HG03045 (cell line): Measurements from ENCODE around the gene SCG5.

ENCODE experiments used
- ATAC-seq: cut with Tn5 transposase; IDR thresholded peaks from one replicate; pipeline ENCODE4 v1.9.1; 2021; ENCODE audit warnings: mild to moderate bottlenecking, moderate library complexity; ENCODE audit not compliant: unreplicated experiment

The SCG5 gene

DNA sequence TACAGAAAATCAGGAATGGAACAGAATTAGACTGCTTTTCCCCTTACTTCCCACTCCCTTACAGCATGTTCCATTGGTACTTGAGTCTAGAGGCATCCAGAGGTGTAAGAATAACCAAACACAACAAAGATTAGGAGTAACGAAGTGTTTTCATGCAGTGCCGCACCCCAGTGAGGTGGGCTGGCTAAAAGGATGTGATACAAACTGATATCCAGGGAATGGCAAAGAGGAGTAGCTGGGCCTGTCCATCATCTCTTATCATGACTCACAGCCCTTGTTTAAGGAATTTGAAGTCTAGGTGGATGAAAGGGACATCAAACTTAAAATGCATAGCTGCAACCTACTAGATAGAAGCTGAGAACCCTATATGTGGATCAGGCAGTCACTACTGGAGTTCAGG is 16.4 kb downstream of the SCG5 start:
- ATAC-seq = no peak

DNA sequence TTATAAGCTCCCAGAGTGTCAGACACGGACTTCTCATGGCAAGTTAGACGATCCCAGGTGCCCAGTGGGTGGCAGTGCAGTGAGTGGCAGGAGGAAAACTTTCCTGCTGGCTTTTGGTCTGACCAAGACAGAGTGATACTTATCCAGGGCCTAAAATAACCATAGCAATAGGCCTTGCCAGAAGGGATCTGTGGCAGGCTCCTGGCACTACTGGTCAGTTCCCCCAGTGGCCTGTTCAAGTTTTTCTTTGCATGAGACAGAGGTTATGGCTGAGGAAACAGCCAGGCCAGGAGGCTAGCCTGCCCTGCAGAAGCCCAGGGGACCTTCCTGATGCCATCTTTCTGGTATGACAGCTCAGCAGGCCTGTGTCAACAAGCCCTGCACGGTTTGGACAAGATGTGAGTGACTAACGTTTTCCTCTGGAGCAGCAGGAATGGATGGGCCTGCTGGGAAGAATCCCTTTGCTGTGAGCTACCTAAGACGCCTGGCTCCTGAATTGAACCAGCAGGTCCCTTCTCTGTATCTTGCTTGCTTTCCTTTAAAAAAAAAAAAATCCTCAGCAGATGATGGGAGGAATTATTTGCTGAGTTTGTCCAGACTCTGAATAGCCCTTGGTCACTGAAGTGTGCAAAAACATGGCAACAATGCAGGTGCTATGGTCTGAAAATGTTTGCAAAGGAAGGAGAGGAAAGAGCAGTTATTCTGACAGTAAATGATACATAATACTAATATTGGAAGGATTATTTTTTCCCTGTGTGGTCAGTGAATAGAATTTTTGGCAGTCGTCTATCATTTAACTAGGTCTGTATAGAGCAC is 18.0 kb downstream of the SCG5 start:
- no peak for ATAC-seq

DNA sequence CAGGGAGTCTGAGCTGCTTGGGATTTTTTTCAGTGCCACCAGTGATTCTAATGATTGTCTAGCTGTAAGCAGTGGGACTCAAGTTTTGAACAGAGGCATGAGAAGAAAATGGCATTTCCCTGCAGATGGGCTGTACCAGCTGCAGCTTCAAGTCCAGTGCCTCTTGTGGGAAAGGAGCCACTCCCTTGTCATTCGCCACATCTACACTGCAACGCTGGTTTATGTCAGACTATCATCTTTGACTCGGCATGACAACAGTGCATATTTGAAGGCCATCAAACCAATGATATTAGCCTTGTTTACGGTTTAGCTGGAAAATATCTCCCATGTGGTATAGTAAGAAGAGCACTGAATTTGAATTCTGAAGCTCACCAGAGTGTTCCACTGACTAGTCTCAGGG is 22.2 kb downstream of the SCG5 start:
- ATAC-seq = no peak

DNA sequence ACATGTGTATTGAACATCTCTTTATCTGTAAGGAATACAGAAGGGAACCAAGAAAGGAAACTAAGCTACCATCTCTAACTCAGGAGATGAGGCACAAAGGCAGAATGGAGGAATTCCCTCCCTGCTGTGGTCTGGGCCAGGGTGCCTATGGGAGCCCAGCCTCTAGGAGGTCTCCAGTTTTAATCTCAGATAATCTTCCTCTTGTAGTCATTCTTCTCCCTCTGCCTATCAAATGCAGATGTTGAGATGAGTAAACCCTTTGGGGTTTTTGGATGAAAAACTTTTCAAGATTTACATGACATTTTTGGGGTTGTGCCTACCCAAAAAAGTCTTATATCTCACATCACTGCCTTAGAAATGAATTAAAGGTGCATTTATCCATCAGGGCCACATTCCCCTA is 23.3 kb downstream of the SCG5 start:
- ATAC-seq = no peak

DNA sequence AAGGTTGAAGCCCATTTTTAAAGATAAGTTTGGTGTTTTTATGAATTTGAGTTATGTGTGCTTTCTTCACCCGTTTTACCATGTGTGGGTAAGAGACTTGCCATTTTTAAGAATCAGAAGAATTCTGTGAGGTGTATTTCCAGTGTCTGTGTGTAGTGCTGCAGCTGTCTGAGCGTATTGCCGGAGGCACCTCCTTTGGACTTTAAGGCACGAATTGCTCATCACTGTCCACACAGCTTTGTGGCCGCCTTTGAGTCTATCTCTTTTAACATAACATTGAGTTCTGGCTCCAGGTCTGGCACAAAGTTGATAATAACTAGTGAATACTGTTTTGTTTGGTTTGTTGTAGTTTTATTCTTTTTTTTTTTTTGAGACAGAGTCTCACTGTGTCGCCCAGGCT is 25.8 kb downstream of the SCG5 start:
- no peak for ATAC-seq

DNA sequence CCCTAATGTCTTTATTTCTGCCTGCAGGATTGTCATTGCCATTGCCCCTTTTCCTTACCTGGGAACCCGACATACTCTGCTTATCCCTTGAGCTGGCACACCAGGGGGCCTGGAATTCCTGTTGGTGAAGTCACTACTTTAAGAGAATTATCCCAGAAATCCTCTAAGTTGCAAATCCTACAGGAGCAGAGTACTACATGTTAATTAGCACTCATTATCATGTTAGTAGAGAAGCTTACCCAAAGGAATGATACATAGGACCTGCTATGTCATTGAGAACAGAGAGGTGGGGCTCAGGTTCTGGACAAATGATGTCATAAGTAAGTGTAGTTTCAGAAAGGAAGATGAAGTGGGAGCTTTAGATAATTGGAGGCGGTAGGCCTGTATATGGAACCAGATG is 27.4 kb downstream of the SCG5 start:
- ATAC-seq = no peak

DNA sequence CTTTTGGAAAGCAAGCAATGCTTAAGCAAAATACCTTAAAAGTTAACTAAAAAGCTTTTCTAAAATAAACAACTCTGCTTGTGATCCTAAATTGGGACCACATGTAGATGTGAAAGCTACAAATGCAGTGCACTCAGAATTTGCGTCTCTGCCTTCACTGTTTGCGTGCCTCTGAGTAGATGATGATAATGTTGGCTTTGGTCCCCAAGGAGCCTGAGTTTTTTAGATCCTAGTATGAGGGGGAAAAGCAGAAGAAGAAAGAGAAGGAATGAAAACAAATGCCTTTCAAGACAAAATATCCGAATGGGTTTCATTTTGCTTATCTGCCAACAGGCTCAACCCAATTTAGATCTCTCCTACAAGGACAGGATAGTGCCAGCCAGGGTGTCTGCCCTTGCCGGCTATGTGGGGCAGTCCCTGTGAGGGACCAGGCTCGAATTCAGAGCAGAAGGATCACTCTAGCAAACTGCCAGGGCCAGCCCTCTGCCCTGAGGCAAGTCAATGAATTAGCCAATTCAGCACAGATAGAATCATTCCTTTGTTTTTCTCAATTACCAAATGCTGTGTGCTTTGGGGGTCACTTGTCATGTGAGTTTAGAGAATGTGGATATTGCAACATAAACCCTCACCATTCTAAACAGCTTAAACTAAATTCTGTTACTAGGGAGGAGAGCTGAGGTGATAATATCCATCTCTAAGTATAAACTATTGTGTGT is 28.5 kb downstream of the SCG5 start:
- no peak for ATAC-seq

DNA sequence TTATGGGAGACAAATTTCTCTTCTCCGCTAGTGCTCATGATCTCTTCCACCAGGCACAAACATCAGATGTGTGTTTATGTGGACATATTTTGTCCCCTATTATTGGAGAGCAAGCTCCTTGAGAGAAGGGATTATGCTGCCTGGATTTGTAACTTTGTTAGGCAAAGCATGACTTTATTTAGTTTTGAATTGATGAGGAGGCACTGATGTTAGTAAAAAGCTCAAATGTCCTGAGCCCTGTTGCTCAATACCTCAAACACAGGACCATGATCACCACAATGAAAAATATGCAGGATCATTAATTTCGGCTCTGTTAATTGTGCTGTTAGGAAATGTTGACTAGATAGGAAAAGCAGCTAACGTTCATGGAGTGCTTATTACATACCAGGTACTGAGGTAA is 29.1 kb downstream of the SCG5 start:
- no peak for ATAC-seq

DNA sequence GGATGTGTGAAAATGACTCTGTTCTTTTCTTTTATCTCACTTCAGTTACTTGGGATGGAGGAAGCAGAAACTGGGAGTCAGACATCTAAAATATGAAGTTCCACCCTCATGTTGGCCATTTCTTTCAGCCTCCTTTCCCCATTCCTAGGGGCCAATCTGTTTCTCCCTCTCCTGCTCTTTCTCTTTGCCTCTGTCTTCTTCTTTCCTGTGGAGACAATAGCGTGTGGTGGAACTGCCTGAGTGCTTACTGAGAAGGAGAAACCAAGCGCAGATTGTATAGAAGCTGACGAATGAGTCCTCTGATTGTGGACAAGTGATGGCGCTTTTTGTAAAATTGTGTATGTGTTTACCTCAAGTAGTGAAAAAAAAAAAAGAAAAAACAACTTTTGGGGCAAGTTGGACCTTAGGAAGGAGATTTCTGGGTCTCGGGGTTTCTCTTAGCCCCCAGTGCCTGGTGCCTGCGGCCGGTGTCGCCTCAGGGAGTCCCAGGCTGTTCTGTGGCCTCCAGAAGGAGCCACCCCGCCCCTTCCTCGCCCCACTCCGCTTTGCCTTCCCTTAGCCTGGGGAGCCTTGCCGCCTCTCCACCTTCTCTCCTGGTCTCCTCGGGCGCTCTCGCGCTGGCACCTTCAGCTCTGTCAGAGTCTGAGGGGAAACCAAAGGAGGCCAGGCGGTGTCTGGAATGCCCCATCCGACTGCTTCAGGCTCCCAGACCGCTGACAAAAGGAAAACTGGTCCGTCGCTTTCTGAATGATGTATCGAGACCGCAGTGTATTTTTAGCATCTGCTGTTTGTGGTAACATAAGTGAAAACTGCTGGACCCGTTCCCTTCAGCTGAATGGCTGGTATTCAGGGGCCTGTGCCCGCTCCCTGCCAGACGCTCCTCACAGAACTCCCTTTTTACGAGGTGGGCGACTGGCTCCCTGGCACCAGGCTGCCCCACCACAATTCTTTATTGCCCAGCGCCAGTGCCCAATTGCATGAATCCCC is 30.1 kb downstream of the SCG5 start:
- ATAC-seq = no peak

DNA sequence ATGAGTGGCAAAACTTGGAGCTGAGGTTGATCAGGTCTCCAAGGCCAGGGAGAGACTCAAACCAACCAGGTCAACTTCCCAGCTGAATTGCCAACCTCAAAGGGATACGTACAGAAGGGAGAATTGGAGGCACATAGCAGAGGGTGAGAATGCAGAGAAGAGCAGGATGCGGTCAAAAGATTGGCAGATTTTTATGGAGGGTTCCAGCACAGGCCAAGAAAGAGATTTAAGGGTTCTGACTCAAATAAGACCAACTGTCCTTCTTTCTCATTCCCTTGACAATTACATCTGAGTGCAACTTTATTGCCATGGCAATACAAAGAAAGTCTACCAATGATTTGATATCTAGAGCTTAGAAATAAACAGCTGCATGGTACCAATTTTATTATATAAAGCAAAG is 33.2 kb downstream of the SCG5 start:
- no peak for ATAC-seq

DNA sequence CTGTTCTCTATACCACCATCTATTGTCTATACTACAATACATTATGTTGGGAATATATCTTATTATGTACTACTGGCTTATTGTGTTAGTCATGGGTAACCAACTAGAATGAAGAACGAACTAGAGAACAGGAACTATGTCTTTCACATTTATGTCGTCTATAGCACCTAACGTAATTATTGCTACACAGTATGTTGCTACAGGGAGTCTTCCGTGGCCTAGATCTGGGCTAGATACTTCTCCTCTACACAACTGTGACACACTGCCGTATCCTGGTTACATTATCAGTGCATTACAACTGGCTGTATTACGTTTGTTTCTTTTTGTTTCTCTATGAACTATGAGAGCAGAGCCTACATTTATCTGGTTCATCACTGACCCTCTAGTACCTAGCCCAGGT is 34.0 kb downstream of the SCG5 start:
- ATAC-seq = no peak

DNA sequence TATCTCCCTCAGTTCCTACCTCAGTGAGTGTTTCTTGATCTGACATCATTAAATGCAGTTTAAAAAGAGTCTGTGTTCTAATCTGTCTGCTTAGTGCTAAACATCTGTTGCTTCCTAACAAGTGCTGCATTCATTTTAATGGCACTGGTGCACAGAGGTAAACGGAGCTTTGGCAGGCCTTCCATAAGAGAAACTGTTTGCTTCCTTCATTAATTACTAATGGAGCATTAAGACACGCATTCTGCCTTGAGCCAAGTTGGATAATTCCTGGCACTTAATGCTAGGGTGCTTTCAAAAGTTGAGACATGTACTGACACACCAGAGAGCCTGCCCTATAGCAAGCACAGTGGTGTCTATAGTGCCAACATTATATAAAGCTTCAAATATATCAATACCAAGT is 34.7 kb downstream of the SCG5 start:
- no peak for ATAC-seq

DNA sequence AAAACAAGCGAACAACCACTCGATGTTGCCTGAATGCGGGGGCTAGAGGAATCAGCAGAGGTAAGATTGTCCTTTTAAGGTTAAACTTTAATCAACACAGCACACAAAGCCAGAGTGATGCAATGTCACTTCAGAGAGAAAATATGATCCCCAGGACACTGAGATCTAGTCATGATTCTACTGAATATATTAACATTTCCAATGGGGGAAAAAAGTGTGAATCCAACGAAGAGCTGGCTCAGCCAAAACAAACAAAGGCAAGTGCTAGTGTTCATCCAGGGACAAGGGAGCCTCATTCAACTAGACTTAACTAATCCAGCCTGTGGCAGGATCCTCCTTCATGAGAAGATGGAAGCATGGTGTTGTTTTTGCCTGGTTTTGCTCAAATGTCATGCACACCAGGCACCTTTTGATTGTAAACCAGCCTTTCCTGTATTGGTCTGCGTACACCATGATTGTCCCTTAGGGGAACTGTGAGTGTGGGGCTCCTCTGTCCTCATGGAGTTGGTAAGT is 35.8 kb downstream of the SCG5 start:
- no peak for ATAC-seq

DNA sequence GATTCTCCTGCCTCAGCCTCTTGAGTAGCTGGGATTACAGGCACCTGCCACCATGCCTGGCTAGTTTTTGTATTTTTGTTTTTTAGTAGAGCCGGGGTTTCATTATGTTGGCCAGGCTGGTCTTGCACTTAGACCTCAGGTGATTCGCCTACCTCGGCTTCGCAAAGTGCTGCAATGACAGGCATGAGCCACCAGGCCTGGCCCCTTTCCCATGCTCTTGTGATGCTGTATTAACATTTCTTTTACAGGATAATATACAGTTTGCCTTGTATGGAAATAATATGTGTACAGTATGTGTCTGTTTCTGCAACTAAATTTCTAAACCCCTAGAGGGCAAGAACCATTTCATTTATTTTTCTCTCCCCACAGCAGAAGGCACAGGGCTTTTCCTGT is 37.8 kb downstream of the SCG5 start:
- no peak for ATAC-seq

DNA sequence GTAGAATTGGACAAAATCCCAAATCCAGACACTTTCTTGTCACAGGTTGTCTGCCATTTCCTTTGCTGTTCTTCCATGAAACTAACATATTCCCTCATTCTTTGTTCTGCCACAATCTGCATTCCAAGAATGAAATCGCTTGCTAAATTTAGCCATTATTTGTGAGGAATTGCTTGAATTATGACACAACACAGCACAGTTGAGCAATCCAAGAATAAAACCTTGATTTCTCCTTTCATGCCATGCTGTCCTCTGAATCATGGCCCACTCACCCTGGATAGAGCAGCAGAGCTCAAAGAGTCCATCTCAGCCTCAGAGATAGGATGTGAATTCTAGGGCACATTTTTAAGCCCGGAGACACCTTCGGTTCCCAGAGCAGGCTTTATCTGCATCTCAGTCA is 41.1 kb downstream of the SCG5 start:
- ATAC-seq = no peak

DNA sequence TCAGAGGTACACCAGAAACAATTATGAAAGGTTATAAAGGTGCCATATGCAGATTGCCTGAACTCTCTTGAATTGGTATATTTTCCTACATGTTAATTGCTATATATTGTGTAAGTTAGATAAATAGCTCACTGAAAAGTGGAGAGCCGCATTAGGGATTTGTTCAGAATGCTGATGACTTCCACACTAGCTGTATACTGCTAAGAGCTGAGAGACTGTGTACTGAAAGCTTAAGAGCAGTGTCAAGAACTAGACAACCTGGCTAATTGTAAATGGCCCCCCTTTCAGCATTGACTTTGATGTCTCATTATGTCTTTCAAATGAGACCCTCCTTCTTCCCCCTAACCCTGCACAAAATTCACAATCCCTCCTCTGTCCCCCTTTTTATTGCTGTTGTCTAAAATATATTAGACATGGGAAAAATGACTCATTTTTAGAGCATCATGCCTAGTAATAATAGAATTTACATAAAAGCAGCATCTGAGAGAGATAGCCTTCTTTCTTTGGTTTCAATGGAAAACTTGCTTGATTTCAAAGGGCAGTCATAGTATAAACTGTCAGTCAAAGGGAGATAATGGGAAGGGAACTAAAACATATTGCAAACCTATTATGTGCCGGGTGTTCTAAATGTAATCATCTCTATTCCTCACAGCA is 41.6 kb downstream of the SCG5 start:
- no peak for ATAC-seq

DNA sequence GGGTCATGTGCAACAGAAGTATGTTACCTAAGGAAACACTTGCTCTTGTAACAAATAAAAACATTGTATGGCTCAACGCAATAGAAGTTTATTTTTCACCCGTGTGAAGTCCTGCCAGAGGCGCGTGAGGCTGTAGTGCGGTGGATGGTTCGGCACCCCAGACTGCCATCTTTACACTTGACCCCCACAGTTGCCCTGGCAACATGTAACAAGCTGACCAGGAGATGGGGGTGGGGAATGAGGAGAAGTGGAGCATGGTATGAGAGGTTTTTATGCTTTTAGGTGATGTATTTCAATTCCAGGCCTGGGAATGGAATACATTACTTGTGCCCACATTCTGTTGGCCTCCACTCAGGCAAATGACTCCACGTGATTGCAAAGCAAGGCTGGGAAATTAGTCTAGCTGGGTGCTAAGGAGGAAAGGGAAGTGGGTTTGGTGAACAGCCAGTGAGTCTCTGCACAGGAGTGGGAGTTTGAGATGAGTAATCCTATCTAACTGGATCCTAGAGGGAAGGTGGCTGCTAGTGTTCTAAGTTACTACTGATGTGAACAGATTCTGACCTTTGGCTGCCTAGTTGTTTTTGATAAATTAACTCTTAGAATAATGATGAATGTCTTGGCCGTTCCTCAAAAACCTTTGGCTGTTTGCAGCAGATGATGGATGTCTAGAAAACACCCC is 42.5 kb downstream of the SCG5 start:
- ATAC-seq = no peak

DNA sequence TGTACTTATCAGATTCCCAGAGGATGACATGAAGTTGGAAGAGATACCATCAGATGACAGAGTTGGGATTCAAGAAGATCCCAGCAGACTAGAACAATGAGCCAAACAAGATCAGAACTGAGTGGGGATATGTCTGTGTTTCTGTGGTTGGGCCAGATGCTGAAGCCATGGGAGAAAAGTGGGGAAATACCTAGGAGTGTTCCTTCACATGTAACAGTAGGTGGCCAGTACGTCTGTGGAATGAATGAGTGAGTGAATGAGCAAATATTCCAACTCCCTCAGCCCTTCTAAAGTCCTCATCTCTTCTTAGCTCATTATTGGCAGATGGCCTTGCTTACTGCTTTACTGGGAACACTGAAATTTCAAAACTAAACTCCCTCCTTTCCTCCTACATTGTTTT is 44.1 kb downstream of the SCG5 start:
- no peak for ATAC-seq

DNA sequence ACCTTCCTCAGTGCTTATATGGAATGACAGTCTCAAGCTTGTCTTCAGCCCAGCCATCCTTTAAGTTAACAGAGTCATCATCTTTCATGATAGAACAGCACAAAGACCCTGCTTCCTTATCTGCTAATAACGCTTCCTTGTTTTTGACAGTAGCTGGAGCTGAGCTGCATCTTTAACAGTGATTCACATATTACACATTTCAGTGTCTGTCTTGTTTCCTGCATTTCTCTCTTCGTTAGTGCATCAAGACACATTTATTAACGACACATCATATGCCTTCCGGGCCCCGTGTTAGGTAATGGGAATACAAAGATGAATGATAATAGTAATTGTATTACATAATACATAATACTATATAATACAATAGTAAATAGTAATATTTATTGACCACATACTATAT is 46.0 kb downstream of the SCG5 start:
- no peak for ATAC-seq

DNA sequence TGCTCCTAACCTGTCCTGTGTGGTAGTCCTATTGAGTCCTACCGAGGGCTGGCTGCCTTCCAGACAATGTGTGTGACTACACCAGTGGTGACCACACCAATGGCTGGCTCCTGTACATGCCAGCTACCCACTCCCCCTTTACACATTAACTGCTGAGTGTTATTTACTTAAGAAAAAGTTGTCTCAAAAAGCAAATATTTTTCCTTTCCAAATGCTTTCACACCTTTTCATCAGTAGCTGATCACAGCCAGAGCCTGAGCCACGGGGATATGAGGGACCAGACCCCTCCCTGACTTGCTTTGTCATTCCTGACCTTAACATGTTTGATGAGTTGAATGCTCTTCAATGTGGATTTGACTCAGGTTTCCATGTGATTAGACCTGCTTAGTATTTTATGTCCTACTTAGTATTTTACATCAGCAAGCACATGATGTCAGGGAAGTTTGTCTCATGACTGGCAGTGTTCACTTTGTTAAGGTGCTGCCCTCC is 46.7 kb downstream of the SCG5 start:
- ATAC-seq = no peak
